ENCODE results near the gene RNF224. TPM values are rescaled to one million over a fixed set of nuclear protein-coding genes. Genes with fewer than 3 reads are reported as not detected.

The RNF224 gene
- polyA plus RNA-seq, 1 of the 3 experiments (the other 2 are of a cell fraction) = 0.03 TPM

DNA sequence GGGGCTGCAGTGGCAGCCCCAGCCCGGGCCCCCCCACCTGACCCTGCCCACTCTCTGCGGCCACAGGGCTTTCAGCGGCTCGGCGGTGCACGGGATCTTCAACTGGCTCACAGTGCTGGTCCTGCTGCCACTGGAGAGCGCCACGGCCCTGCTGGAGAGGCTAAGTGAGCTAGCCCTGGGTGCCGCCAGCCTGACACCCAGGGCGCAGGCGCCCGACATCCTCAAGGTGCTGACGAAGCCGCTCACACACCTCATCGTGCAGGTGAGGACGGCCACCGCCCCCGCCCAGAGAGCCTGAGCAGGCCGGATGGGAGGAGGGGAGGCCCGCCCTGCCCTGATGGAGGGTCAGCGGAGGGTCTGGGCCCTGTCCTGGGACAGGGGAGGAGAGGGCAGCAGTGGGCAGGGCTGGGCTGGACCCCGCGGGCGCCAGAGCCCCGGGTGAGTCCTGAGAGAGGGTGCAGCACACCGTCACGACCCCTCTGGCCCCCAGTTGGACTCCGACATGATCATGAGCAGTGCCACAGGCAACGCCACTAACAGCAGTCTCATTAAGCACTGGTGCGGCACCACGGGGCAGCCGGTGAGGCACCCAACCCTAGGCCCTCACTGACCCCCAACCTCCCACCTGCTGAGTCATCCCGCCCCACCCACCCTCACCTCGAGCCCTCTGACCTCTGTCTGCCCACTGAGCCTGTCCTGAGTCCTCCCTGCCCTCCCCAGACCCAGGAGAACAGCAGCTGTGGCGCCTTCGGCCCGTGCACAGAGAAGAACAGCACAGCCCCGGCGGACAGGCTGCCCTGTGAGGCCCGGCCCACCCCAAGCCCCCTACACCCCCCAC lies 6.1 kb downstream of the RNF224 start:
- H4K20me1 ChIP-seq (ENCODE audit: insufficient read depth) = no peaks in the 10 kb centered on the region
- no peaks in the 10 kb centered on the region for H3K27me3 ChIP-seq (ENCODE audit: insufficient read depth)
- DNase-seq = no peak
- WGBS (ENCODE audit: low lambda C conversion rate) = 65% methylated on average over 14 of the region's 40 CpGs
- H3K9me2 ChIP-seq = no peaks in the 10 kb centered on the region
- no peak overlapping the region for H3K9ac ChIP-seq
- peaks cover 1 to 26% of the 10 kb centered on the region in 2 experiments; a peak in 2 of 4 replicates for H3K4me1 ChIP-seq (ENCODE audit: control insufficient read depth in 1 of 2, insufficient read depth in 2 of 2, low read depth in 1 of 2, low read length in 1 of 2)
- H3K79me2 ChIP-seq (ENCODE audit: insufficient read depth) = peaks cover 12% of the 10 kb centered on the region
- H3F3A ChIP-seq (replicated peaks; ENCODE audit: insufficient read depth) = peaks cover 3% of the 10 kb centered on the region
- H3K4me2 ChIP-seq = no peak overlapping the region
- H3K9me3 ChIP-seq = no peaks in the 10 kb centered on the region
- CTCF ChIA-PET = no interaction called here
- TF ChIP-seq, protein P1, sequence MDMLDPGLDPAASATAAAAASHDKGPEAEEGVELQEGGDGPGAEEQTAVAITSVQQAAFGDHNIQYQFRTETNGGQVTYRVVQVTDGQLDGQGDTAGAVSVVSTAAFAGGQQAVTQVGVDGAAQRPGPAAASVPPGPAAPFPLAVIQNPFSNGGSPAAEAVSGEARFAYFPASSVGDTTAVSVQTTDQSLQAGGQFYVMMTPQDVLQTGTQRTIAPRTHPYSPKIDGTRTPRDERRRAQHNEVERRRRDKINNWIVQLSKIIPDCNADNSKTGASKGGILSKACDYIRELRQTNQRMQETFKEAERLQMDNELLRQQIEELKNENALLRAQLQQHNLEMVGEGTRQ (IDR thresholded peaks at IDR 0.05; ENCODE audit: borderline replicate concordance, low read depth, low read length) = no peak
- TF ChIP-seq RAD21 (IDR thresholded peaks at IDR 0.05; ENCODE audit: low read length) = no peak
- TF ChIP-seq, protein P2, sequence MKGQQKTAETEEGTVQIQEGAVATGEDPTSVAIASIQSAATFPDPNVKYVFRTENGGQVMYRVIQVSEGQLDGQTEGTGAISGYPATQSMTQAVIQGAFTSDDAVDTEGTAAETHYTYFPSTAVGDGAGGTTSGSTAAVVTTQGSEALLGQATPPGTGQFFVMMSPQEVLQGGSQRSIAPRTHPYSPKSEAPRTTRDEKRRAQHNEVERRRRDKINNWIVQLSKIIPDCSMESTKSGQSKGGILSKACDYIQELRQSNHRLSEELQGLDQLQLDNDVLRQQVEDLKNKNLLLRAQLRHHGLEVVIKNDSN (IDR thresholded peaks at IDR 0.05; ENCODE audit: borderline replicate concordance, low read depth) = no peak
- TF ChIP-seq YY1 (IDR thresholded peaks at IDR 0.05; ENCODE audit: low read depth) = no peak
- no peak for TF ChIP-seq RFX5 (IDR thresholded peaks at IDR 0.05; ENCODE audit: low read length)
- no peak for TF ChIP-seq SMC3 (IDR thresholded peaks at IDR 0.05; ENCODE audit: low read depth, low read length)
- TF ChIP-seq EZH2phosphoT487 (IDR thresholded peaks at IDR 0.05; ENCODE audit: borderline replicate concordance, low read depth) = no peak
- no peak overlapping the region for H2AFZ ChIP-seq (ENCODE audit: low read depth)
- no peaks in the 10 kb centered on the region for H3K36me3 ChIP-seq (replicated peaks in 1 of 2; ENCODE audit: control insufficient read depth in 1 of 2, insufficient read depth in 2 of 2, low read length in 1 of 2)
- POLR2A ChIA-PET = no interaction called here
- H3K27ac ChIP-seq (ENCODE audit: low read depth in 2 of 2, low read length in 1 of 2) = no peak overlapping the region
- H3K4me3 ChIP-seq (ENCODE audit: low read depth in 2 of 2, low read length in 1 of 2) = no peak overlapping the region

DNA sequence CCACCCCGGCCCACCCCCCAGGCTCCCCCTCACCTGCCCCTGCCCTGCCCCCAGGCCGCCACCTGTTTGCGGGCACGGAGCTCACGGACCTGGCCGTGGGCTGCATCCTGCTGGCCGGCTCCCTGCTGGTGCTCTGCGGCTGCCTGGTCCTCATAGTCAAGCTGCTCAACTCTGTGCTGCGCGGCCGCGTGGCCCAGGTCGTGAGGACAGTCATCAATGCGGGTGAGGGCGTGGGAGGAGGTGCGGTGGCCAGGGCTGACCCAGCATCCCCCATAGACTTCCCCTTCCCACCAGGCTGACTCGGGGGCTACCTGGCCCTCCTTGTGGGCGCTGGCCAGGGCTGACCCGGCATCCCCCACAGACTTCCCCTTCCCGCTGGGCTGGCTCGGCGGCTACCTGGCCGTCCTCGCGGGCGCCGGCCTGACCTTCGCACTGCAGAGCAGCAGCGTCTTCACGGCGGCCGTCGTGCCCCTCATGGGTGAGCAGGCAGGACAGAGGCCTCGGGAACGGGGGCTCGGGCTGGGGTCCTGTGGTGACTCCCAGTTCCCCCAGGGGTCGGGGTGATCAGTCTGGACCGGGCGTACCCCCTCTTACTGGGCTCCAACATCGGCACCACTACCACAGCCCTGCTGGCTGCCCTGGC lies 6.9 kb downstream of the RNF224 start:
- peaks cover 3% of the 10 kb centered on the region for H3F3A ChIP-seq (replicated peaks; ENCODE audit: insufficient read depth)
- POLR2A ChIA-PET = no interaction called here
- H3K79me2 ChIP-seq (ENCODE audit: insufficient read depth) = peaks cover 21% of the 10 kb centered on the region
- no peak overlapping the region for H3K4me3 ChIP-seq (ENCODE audit: low read depth in 2 of 2, low read length in 1 of 2)
- no peak overlapping the region for H3K4me2 ChIP-seq
- H3K4me1 ChIP-seq (ENCODE audit: control insufficient read depth in 1 of 2, insufficient read depth in 2 of 2, low read depth in 1 of 2, low read length in 1 of 2) = peaks cover 9 to 26% of the 10 kb centered on the region in 2 experiments; a peak in 2 of 4 replicates
- H4K20me1 ChIP-seq (ENCODE audit: insufficient read depth) = no peaks in the 10 kb centered on the region
- DNase-seq = no peak
- CTCF ChIA-PET = interaction anchor here (1.1 to 1.4 kb wide), 3 partner anchors 31 to 179 kb away, joined by 3 to 5 read pairs (median 3); no protein-coding TSS in a partner anchor
- no peaks in the 10 kb centered on the region for H3K36me3 ChIP-seq (replicated peaks in 1 of 2; ENCODE audit: control insufficient read depth in 1 of 2, insufficient read depth in 2 of 2, low read length in 1 of 2)
- no peak overlapping the region for H3K9ac ChIP-seq
- H3K9me3 ChIP-seq = no peaks in the 10 kb centered on the region
- no peaks in the 10 kb centered on the region for H3K9me2 ChIP-seq
- 81% methylated on average over 10 of the region's 40 CpGs for WGBS (ENCODE audit: low lambda C conversion rate)
- no peaks in the 10 kb centered on the region for H3K27me3 ChIP-seq (ENCODE audit: insufficient read depth)
- no peak overlapping the region for H3K27ac ChIP-seq (ENCODE audit: low read depth in 2 of 2, low read length in 1 of 2)
- H2AFZ ChIP-seq (ENCODE audit: low read depth) = no peak overlapping the region
- no peak for TF ChIP-seq FOXM1 (IDR thresholded peaks at IDR 0.05; ENCODE audit: low read depth)
- TF ChIP-seq EP300 (IDR thresholded peaks at IDR 0.05; ENCODE audit: borderline replicate concordance in 1 of 2, low read depth in 1 of 2, low read length in 1 of 2) = no peak
- TF ChIP-seq RXRA (IDR thresholded peaks at IDR 0.05; ENCODE audit: borderline replicate concordance, low read depth) = no peak
- TF ChIP-seq, protein P3, sequence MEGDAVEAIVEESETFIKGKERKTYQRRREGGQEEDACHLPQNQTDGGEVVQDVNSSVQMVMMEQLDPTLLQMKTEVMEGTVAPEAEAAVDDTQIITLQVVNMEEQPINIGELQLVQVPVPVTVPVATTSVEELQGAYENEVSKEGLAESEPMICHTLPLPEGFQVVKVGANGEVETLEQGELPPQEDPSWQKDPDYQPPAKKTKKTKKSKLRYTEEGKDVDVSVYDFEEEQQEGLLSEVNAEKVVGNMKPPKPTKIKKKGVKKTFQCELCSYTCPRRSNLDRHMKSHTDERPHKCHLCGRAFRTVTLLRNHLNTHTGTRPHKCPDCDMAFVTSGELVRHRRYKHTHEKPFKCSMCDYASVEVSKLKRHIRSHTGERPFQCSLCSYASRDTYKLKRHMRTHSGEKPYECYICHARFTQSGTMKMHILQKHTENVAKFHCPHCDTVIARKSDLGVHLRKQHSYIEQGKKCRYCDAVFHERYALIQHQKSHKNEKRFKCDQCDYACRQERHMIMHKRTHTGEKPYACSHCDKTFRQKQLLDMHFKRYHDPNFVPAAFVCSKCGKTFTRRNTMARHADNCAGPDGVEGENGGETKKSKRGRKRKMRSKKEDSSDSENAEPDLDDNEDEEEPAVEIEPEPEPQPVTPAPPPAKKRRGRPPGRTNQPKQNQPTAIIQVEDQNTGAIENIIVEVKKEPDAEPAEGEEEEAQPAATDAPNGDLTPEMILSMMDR (IDR thresholded peaks at IDR 0.05) = no peak
- TF ChIP-seq, protein P4, sequence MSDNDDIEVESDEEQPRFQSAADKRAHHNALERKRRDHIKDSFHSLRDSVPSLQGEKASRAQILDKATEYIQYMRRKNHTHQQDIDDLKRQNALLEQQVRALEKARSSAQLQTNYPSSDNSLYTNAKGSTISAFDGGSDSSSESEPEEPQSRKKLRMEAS (IDR thresholded peaks at IDR 0.05; ENCODE audit: low read depth) = no peak
- TF ChIP-seq TCF12 (IDR thresholded peaks at IDR 0.05) = no peak
- TF ChIP-seq MEF2A (IDR thresholded peaks at IDR 0.05; ENCODE audit: borderline replicate concordance, low read depth) = no peak
- TF ChIP-seq ELF1 (IDR thresholded peaks at IDR 0.05) = no peak
- no peak for TF ChIP-seq CHD2 (IDR thresholded peaks at IDR 0.05; ENCODE audit: low read length, partially characterized antibody)
- TF ChIP-seq YY1 (IDR thresholded peaks at IDR 0.05; ENCODE audit: low read depth) = no peak
- TF ChIP-seq GABPA (IDR thresholded peaks at IDR 0.05; ENCODE audit: low read depth) = no peak
- TF ChIP-seq GATA2 (CRISPR knock-in tag; IDR thresholded peaks at IDR 0.05) = no peak
- TF ChIP-seq, protein P2 (IDR thresholded peaks at IDR 0.05; ENCODE audit: borderline replicate concordance, low read depth) = no peak
- no peak for TF ChIP-seq JUND (IDR thresholded peaks at IDR 0.05)
- TF ChIP-seq RAD21 (IDR thresholded peaks at IDR 0.05; ENCODE audit: low read length) = no peak
- no peak for TF ChIP-seq MXI1 (IDR thresholded peaks at IDR 0.05; ENCODE audit: low read depth, low read length)
- TF ChIP-seq TAF1 (IDR thresholded peaks at IDR 0.05; ENCODE audit: borderline replicate concordance, low read depth, low read length) = no peak
- TF ChIP-seq, protein P1 (IDR thresholded peaks at IDR 0.05; ENCODE audit: borderline replicate concordance, low read depth, low read length) = no peak

Data from SK-N-SH (cell line).